ENCODE data around the gene LAMA2. TPM values are rescaled to one million over a fixed set of nuclear protein-coding genes. Genes with fewer than 3 reads are reported as not detected.
A peak's percentile ranks its signal among the peaks of the same experiment; 100 is the strongest.

Gene LAMA2
- total RNA-seq, 3 donors from 2014 or later = 116 to 293 (median 118) TPM

DNA sequence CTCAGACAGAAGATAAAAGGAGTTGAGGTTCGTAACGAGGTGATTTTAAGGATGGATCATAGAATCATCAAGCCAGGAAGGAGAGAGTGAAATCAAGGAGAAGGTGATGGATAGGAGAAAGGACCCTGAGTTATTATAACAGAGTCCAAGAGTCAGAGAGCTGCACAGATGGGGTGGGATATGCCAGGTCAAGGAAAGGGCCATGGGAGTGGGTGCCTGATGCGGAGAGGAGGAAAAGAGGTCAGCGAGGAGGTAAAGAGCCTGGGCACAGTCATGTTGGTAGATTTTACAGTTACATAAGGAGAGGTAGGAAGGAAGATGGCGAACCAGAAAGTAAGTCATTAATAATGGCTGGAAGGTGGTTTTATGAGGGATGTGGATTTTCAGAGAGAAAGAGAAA, 114.9 kb downstream of the LAMA2 start:
- H3K27me3 ChIP-seq = no peaks in the 10 kb centered on the region
- no peak overlapping the region for H3K4me3 ChIP-seq
- TF ChIP-seq, protein P1, sequence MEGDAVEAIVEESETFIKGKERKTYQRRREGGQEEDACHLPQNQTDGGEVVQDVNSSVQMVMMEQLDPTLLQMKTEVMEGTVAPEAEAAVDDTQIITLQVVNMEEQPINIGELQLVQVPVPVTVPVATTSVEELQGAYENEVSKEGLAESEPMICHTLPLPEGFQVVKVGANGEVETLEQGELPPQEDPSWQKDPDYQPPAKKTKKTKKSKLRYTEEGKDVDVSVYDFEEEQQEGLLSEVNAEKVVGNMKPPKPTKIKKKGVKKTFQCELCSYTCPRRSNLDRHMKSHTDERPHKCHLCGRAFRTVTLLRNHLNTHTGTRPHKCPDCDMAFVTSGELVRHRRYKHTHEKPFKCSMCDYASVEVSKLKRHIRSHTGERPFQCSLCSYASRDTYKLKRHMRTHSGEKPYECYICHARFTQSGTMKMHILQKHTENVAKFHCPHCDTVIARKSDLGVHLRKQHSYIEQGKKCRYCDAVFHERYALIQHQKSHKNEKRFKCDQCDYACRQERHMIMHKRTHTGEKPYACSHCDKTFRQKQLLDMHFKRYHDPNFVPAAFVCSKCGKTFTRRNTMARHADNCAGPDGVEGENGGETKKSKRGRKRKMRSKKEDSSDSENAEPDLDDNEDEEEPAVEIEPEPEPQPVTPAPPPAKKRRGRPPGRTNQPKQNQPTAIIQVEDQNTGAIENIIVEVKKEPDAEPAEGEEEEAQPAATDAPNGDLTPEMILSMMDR (IDR thresholded peaks at IDR 0.05) = no peak
- TF ChIP-seq POLR2AphosphoS5 (IDR thresholded peaks at IDR 0.05) (no peak), POLR2A (IDR thresholded peaks at IDR 0.05) (no peak)
- no peaks in the 10 kb centered on the region for H3K36me3 ChIP-seq
- no peaks in the 10 kb centered on the region for H3K9me3 ChIP-seq
- intact Hi-C loops (cut with DNase I; ENCODE audit: low total_unique reads) = no loop called here
- H3K4me1 ChIP-seq = no peaks in the 10 kb centered on the region
- H3K27ac ChIP-seq = no peak overlapping the region
- DNase-seq (ENCODE audit: low spot score in 2 of 2) = no peak

DNA sequence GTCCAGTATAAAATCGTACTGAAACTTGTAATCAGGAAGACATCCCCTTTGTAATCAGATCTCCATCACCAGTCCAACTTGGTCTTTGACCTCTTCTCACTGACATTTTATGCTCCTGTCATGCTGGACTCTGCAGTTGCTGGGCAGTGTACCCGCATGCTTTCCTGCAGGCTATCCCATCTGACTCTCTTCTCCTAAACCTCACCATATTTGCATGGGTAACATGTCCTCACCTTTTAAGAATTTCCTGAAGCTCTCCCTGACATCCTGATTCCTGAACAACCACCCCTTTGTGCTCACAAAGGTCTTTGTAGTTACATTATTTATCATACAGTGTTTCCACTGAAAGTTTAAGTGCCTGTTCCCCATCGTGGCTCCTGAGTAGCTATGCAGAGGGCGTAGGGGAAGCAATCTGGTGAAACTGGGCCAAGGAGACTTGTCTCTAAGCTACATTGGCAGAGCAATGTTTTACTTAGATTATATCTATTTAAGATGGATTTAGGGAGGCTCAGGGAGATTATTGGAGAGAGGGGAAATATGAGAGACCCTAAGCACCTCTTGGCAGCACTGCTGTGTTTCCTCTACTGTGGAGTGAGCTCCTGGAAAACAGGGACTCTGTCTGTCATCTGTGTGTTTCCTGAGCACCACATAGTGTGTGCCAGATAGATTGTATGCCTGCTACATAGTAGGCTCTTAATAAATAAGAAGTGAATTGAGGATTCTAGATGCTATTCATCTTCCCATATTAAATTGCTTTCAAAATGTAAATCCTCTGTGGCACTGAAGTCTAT, 124.0 kb downstream of the LAMA2 start:
- no peaks in the 10 kb centered on the region for H3K27me3 ChIP-seq
- peak overlapping the region; percentile 12 to 25 for H3K27ac ChIP-seq
- intact Hi-C loops (cut with DNase I; ENCODE audit: low total_unique reads) = no loop called here
- no peak for TF ChIP-seq POLR2AphosphoS5 (IDR thresholded peaks at IDR 0.05)
- TF ChIP-seq, protein P1 (IDR thresholded peaks at IDR 0.05) = no peak
- no peak for TF ChIP-seq POLR2A (IDR thresholded peaks at IDR 0.05)
- no peak overlapping the region for H3K4me3 ChIP-seq
- DNase-seq (ENCODE audit: low spot score in 2 of 2) = no peak
- no peaks in the 10 kb centered on the region for H3K9me3 ChIP-seq
- H3K36me3 ChIP-seq = no peaks in the 10 kb centered on the region
- H3K4me1 ChIP-seq = peaks cover 0 to 3% of the 10 kb centered on the region in 2 donors

DNA sequence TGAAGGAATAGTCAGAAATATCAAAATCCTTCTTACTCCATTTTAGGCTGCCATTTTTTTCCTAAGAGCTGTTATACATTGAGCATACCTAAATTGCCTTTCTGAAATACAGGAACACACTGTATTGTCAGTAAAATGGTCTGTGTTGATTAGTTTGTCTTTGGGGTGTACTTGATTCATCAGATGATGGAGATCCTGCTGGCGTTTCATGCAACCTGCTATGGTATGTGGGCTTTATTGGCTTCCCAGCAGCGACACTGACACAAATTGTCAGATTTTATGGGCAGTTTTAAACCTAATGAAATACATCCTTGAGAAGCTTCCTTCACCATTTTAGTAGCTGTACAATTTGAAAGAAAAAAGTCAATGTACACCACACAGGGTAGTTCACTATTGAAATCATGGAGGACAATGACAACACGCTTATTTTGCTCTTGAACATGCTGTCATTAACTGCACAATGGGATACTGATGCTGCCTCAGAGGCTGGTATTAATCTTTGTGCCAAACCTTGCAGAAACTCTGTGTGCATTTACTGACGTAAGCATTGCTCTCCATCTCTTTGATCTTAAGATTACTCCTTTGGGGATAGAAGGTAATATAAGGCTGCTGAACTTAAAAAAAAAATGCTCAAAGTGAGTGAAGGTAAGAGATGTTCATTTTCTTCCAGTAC, 124.9 kb downstream of the LAMA2 start:
- DNase-seq (ENCODE audit: low spot score in 2 of 2) = no peak
- Histone ChIP-seq H3K4me1 (peaks cover 0 to 3% of the 10 kb centered on the region in 2 donors), H3K9me3 (no peaks in the 10 kb centered on the region), H3K27me3 (no peaks in the 10 kb centered on the region), H3K27ac (no peak overlapping the region), H3K36me3 (no peaks in the 10 kb centered on the region), H3K4me3 (no peak overlapping the region)
- TF ChIP-seq, protein P1 (IDR thresholded peaks at IDR 0.05) = no peak
- no peak for TF ChIP-seq POLR2AphosphoS5 (IDR thresholded peaks at IDR 0.05)
- no peak for TF ChIP-seq POLR2A (IDR thresholded peaks at IDR 0.05)
- intact Hi-C loops (cut with DNase I; ENCODE audit: low total_unique reads) = no loop called here

DNA sequence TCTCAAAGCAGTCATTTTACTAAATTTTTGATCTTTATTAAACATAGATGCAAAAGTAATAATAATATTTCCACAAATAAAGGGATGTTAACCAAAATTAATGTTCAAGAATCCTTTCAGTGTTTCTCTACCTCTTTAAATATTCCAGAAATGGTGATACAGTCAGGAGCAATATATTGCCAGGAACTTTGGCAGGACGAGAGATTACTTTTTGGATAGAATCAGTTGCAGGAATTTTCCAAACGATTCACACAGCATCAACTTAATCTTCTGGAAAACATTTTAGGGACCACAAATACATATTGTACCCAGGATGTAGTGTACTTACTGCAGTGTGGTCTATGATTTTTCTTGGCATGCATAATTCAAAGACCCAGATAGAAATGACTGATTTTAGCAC, 125.7 kb downstream of the LAMA2 start:
- intact Hi-C loops (cut with DNase I; ENCODE audit: low total_unique reads) = no loop called here
- H3K9me3 ChIP-seq = no peaks in the 10 kb centered on the region
- no peak overlapping the region for H3K4me3 ChIP-seq
- no peaks in the 10 kb centered on the region for H3K36me3 ChIP-seq
- H3K27me3 ChIP-seq = no peaks in the 10 kb centered on the region
- peaks cover 0 to 3% of the 10 kb centered on the region in 2 donors for H3K4me1 ChIP-seq
- DNase-seq (ENCODE audit: low spot score in 2 of 2) = no peak
- TF ChIP-seq POLR2A (IDR thresholded peaks at IDR 0.05) (no peak), POLR2AphosphoS5 (IDR thresholded peaks at IDR 0.05) (no peak)
- TF ChIP-seq, protein P1 (IDR thresholded peaks at IDR 0.05) = no peak
- no peak overlapping the region for H3K27ac ChIP-seq

DNA sequence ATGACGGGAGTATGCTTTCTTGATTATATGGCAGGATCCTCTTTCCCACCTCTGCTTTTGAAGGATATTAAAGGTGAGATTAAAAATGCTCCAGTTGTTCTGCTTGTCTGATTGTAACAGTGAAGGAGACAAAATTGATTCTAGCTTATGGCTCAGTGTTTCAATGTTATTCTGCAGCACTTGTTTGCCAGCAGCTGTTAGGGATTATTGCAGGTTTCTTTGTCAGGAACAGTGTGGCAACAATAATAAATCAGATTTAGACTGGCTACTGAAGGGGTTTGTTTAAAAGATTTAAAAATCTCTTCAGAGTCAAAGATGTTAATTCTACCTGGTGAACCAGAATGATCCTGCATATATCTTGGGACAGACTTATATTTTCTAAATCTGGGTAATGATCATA, 126.9 kb downstream of the LAMA2 start:
- H3K4me1 ChIP-seq = peaks cover 0 to 3% of the 10 kb centered on the region in 2 donors
- H3K27me3 ChIP-seq = no peaks in the 10 kb centered on the region
- H3K9me3 ChIP-seq = no peaks in the 10 kb centered on the region
- H3K27ac ChIP-seq = no peak overlapping the region
- H3K36me3 ChIP-seq = no peaks in the 10 kb centered on the region
- TF ChIP-seq, protein P1 (IDR thresholded peaks at IDR 0.05) = no peak
- TF ChIP-seq POLR2AphosphoS5 (IDR thresholded peaks at IDR 0.05) = no peak
- TF ChIP-seq POLR2A (IDR thresholded peaks at IDR 0.05) = no peak
- intact Hi-C loops (cut with DNase I; ENCODE audit: low total_unique reads) = no loop called here
- no peak for DNase-seq (ENCODE audit: low spot score in 2 of 2)
- H3K4me3 ChIP-seq = no peak overlapping the region

Measured in breast epithelium (tissue), 4 donors.